Measurements from ENCODE around the gene HSPA1A. TPM values are rescaled to one million over a fixed set of nuclear protein-coding genes. Genes with fewer than 3 reads are reported as not detected.
"Not testable (repeated sequence)": the region's sequence is repeated elsewhere in the genome, so short reads cannot be mapped to it uniquely, and the experiment has no call there.

HSPA1A gene
- total and polyA plus RNA-seq, 2 experiments from 2014 or later: 51.2 to 167 TPM

DNA sequence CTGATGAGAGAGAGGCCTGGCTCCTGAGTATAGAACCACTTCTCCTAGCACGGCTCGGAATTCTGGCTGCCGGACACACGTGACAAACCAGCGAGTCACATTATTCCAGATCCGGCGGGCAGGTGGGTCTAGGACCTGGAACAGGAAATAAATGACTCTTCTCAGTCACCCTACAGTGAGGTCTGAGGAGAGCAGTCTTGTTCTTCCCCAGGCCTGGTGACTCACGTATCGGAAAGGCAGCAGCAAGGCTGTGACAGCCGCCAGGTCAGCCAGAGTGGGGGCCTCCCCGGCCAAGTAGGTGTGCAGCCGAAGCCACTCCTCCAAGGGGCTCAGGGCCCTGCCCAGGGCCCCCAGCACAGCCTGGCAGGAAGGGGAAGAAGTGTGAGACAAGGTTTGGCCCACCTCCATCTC, 22.6 kb upstream of the HSPA1A start:
- Histone ChIP-seq H3K9me3 (ENCODE audit: low read depth) (no peaks in the 10 kb centered on the region), H3K27me3 (no peaks in the 10 kb centered on the region), H3K27ac (no peak overlapping the region), H3K4me3 (no peak overlapping the region), H3K36me3 (peaks cover 9% of the 10 kb centered on the region), H3K4me1 (ENCODE audit: low read depth) (peaks cover 7% of the 10 kb centered on the region)
- DNase-seq (ENCODE audit: low read depth in 1 of 2, low spot score in 1 of 2): peak in 1 of 2 donors; percentile 18
- TF ChIP-seq, protein P1, sequence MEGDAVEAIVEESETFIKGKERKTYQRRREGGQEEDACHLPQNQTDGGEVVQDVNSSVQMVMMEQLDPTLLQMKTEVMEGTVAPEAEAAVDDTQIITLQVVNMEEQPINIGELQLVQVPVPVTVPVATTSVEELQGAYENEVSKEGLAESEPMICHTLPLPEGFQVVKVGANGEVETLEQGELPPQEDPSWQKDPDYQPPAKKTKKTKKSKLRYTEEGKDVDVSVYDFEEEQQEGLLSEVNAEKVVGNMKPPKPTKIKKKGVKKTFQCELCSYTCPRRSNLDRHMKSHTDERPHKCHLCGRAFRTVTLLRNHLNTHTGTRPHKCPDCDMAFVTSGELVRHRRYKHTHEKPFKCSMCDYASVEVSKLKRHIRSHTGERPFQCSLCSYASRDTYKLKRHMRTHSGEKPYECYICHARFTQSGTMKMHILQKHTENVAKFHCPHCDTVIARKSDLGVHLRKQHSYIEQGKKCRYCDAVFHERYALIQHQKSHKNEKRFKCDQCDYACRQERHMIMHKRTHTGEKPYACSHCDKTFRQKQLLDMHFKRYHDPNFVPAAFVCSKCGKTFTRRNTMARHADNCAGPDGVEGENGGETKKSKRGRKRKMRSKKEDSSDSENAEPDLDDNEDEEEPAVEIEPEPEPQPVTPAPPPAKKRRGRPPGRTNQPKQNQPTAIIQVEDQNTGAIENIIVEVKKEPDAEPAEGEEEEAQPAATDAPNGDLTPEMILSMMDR (IDR thresholded peaks at IDR 0.05; ENCODE audit: low read depth, low read length): no peak

DNA sequence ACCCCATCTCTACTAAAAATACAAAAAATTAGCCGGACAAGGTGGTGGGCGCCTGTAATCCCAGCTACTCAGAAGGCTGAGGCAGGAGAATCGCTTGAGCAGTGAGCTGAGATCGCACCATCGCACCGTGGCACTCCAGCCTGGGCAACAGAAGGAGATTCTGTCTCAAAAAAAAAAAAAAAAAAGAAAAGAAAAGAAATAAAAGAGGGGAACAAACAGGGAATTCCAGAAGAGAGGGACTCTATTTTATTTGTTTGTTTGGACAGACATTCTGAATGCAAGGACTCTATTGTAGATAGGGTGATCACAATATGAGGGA, 21.5 kb upstream of the HSPA1A start:
- H3K4me1 ChIP-seq (ENCODE audit: low read depth); H3K27me3 ChIP-seq; DNase-seq (ENCODE audit: low read depth in 1 of 2, low spot score in 1 of 2); H3K27ac ChIP-seq; H3K9me3 ChIP-seq (ENCODE audit: low read depth); H3K36me3 ChIP-seq: not testable (repeated sequence)
- peak overlapping the region; percentile 76 for H3K4me3 ChIP-seq

DNA sequence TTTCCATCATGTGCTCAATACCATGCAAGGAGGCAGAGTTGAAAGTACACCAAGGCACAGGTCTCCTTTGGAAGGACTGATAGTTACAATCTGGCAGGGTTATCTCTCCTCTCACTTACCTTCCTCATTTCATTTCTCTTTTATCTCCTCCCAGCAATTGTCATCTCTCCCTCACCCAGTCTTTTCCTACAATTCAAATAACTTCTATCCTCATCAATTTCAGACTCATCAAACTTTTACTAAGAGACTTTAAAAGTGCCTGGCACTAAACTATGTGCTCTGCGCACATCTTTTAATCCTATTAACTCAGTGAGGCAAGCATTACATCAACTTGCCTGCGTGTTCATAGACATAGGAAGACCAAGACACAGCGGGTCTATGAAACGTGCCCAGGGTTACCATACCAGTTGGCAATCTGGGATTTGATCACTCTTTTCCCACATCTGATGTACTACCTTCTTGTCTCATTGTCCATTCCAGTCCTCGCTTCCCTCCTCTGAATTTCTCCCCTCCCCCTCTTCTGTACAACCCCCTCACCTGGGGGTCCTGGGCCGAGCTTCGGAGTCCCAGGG, 21.0 kb upstream of the HSPA1A start:
- peak overlapping the region; percentile 76 for H3K4me3 ChIP-seq
- TF ChIP-seq, protein P1 (IDR thresholded peaks at IDR 0.05; ENCODE audit: low read depth, low read length): no peak
- H3K4me1 ChIP-seq (ENCODE audit: low read depth): peaks cover 7% of the 10 kb centered on the region
- H3K27me3 ChIP-seq: no peaks in the 10 kb centered on the region
- peak overlapping the region; percentile 100 for H3K27ac ChIP-seq
- H3K9me3 ChIP-seq (ENCODE audit: low read depth): no peaks in the 10 kb centered on the region
- DNase-seq (ENCODE audit: low read depth in 1 of 2, low spot score in 1 of 2): peak in 1 of 2 donors; percentile 52
- peaks cover 6% of the 10 kb centered on the region for H3K36me3 ChIP-seq

DNA sequence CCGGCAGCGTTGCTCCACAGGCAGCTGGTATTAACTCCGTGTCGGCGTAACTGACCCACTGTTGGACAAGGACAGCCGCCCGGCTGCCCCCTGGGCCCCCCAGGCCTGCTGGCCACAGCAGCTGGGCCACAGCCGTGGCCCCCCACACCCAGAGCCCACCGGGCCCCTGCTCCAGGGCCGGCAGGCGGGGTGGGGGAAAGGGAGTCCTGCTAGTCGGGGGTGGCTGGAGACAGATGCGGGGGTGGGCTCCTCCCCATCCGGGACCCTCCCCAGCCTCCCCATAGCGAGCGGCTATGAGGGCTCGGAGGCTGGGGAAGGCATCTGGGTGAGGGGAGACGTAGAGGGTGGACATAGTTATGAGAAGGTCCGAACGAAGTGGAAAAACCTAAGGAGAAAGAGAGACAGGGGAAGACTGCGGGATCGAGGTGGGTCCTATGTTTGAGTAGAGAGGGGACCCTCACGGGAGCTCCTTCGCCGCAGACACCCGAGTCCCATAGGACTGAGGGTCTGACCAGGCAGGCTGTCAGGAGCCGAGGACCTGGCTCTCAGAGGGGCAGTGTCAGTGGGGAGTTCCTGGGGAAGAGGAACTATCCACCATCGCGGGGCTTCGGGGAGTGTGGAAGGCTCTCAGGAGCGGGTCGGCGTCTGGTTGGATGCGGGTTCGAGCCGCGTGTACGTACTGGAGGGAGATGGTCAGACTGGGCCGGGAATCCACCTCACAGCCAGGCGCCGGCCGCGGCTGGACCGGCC, 20.3 kb upstream of the HSPA1A start:
- Histone ChIP-seq H3K4me3 (peak overlapping the region; percentile 76), H3K4me1 (ENCODE audit: low read depth) (peaks cover 7% of the 10 kb centered on the region), H3K36me3 (peaks cover 6% of the 10 kb centered on the region), H3K27ac (peak overlapping the region; percentile 100), H3K27me3 (no peaks in the 10 kb centered on the region), H3K9me3 (ENCODE audit: low read depth) (no peaks in the 10 kb centered on the region)
- DNase-seq (ENCODE audit: low read depth in 1 of 2, low spot score in 1 of 2): peak; percentile 5 to 29
- TF ChIP-seq, protein P1 (IDR thresholded peaks at IDR 0.05; ENCODE audit: low read depth, low read length): no peak

DNA sequence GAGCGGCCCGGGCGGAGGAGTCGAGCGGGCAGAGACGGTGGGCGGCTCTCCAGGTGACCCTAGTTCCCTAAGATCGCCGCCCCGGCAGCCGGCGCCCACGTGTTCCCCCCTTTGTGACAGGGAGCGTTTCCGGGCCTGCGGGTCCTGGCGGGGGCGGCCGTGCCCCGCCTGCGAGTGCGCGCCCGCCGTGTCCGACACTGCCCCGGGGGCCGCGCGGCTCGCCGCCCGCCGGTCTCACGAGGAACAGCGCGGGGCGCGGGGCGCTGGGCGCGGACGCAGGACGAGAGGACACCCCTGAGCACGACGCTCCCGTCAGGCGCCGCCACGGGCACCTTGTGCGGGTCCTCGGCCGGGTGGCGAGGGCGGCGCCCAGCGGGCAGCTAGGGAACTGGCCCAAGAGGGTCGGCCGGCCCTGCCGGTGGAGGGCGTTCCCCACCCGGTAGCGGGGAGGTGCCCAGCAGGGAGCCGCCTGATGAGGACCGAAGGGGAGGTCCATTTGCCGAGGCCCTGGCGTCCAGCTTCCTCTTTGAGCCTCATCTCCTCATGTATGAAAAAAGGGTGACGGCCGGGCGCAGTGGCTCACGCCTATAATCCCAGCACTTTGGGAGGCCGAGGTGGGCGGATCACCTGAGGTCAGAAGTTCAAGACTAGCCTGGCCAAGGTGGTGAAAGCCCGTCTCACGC, 19.6 kb upstream of the HSPA1A start, which contains the start of gene VARS1:
Gene VARS1, minus strand, starts transcription at position 137 of the 683 bp plus-strand sequence. CDS start 535 bp downstream, outside the sequence.
- peak; percentile 93 to 96 for DNase-seq (ENCODE audit: low read depth in 1 of 2, low spot score in 1 of 2)
- H3K4me1 ChIP-seq (ENCODE audit: low read depth): peaks cover 7% of the 10 kb centered on the region
- H3K36me3 ChIP-seq: peaks cover 6% of the 10 kb centered on the region
- no peaks in the 10 kb centered on the region for H3K9me3 ChIP-seq (ENCODE audit: low read depth)
- TF ChIP-seq, protein P1 (IDR thresholded peaks at IDR 0.05; ENCODE audit: low read depth, low read length): peak; percentile 71
- H3K27ac ChIP-seq: peak within 1 kb of the TSS; percentile 100
- peak within 1 kb of the TSS; percentile 76 for H3K4me3 ChIP-seq
- no peaks in the 10 kb centered on the region for H3K27me3 ChIP-seq

DNA sequence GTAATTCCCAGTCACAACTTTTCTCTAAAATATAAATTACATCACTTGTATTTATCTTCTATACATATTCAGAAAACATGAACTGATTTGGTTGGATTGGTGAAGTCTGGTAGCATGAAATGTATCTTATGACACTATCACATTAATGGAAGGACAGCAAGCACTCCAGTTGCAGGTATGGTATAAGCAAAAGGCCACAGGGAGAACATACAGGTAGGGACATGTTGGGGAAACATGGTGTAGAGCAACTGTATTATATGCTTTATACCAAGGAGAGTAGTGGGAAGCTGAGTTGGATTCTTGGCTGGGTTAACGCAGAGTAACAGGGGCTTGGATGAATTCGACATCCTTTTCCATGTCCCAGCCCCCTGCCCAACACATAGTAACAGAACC, 18.4 kb upstream of the HSPA1A start:
- Histone ChIP-seq H3K27ac (peak overlapping the region; percentile 28), H3K36me3 (peaks cover 3% of the 10 kb centered on the region), H3K9me3 (ENCODE audit: low read depth) (no peaks in the 10 kb centered on the region), H3K4me1 (ENCODE audit: low read depth) (peaks cover 7% of the 10 kb centered on the region), H3K4me3 (no peak overlapping the region), H3K27me3 (no peaks in the 10 kb centered on the region)
- DNase-seq (ENCODE audit: low read depth in 1 of 2, low spot score in 1 of 2): no peak
- TF ChIP-seq, protein P1 (IDR thresholded peaks at IDR 0.05; ENCODE audit: low read depth, low read length): no peak

All from cardiac muscle cell (in vitro differentiated cells and primary cell).